Esophagus muscularis mucosa (tissue), 4 donors: Measurements from ENCODE around the gene UNC13C. TPM values are rescaled to one million over a fixed set of nuclear protein-coding genes. Genes with fewer than 3 reads are reported as not detected.

Experiments used
- DNase-seq: peaks from one replicate; pipeline ENCODE4 v3.0.0-alpha.2; 2017; ENCODE audit errors: extremely low spot score
- H3K27ac ChIP-seq, 4 donors: fragments of 200-600 bp; sonication (generic); replicated peaks in 1 of 4; 1 replicate in 3 of 4; 2 replicates in 1 of 4; pipeline ENCODE4 v1.5.1; 2016 to 2019; ENCODE audit warnings: mild to moderate bottlenecking in 1 of 4
- H3K27me3 ChIP-seq, 4 donors: fragments of 200-600 bp; sonication (generic); one replicate each; pipeline versions ENCODE4 v1.5.1 to v1.6.0; 2016 to 2019
- H3K36me3 ChIP-seq, 4 donors: fragments of 200-600 bp; sonication (generic); one replicate each; pipeline ENCODE4 v1.5.1; 2016 to 2019
- H3K4me1 ChIP-seq, 4 donors: fragments of 200-600 bp; sonication (generic); one replicate each; pipeline ENCODE4 v1.5.1; 2016 to 2019
- H3K4me3 ChIP-seq, 4 donors: fragments of 200-600 bp; sonication (generic); 1 replicate in 2 of 4; 2 replicates in 2 of 4; pipeline ENCODE4 v1.5.1; 2016 to 2019; ENCODE audit warnings: mild to moderate bottlenecking in 4 of 4, moderate library complexity in 1 of 4
- H3K9me3 ChIP-seq, 4 donors: fragments of 200-600 bp; sonication (generic); 1 replicate in 3 of 4; 2 replicates in 1 of 4; pipeline ENCODE4 v1.5.1; 2016 to 2019
- EP300 ChIP-seq: sonication (generic); formaldehyde crosslinking; IDR thresholded peaks from one replicate; pipeline ENCODE4 v1.6.1; 2017; ENCODE audit warnings: antibody characterized with exemption
- POLR2A ChIP-seq: fragments of 450-650 bp; IDR thresholded peaks from one replicate; pipeline ENCODE4 v1.6.1; 2017; ENCODE audit warnings: antibody characterized with exemption, moderate library complexity, mild to moderate bottlenecking, low read depth
- POLR2AphosphoS5 ChIP-seq, 2 donors: sonication (generic); formaldehyde crosslinking; IDR thresholded peaks; one replicate each; pipeline ENCODE4 v1.6.1; 2017; ENCODE audit warnings: antibody characterized with exemption in 2 of 2
- WGBS: methylation state at CpG from one replicate; pipeline ENCODE4 v1.1.5; 2018; 5-methylcytosine and 5-hydroxymethylcytosine counted together
- intact Hi-C: fragments of 100-400 bp; cut with DNase I; formaldehyde crosslinking; loops from one replicate; pipeline ENCODE4 v1.15.1; 2023
- total RNA-seq, 4 donors: library from RNA; depleted of rRNA; stranded (reverse); fragments of >200 nt; gene quantifications; one replicate each; pipeline versions ENCODE4 v1.1.0 to v1.2.1, GENCODE V29; 2016
- TF ChIP-seq, protein P1 (sequence below), 3 experiments: fragments of 200-600 bp in 2 of 3; fragments of 450-650 bp in 1 of 3; sonication (generic) in 2 of 3; IDR thresholded peaks; one replicate each; pipeline ENCODE4 v1.5.1; 2017 to 2019; ENCODE audit warnings: antibody characterized with exemption in 3 of 3, mild to moderate bottlenecking in 2 of 3, moderate library complexity in 1 of 3

Gene UNC13C
- total RNA-seq, 4 donors from 2014 or later, result 0.17 to 4.2 (median 0.59) TPM

DNA sequence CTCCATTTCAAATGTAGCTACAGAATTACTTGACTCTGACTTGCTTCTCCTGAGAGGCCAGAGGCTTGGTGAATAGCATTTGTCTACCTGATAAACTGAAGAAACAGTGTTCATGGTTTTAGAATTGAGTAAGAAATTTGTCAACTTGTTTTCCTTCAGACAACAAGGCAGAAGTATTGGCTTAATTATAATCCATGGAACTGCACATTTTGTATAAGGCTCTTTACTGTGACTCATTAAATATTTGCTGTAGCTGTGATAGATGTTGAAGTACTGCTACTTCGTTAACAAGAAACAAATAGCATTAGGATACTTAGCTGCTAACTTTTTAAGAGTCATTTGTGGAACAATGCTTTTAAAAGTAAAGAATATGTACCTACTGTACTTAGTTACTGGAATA, 4.6 kb downstream of the UNC13C start:
- H3K27ac ChIP-seq, result no peak overlapping the region
- H3K36me3 ChIP-seq, result no peaks in the 10 kb centered on the region
- H3K27me3 ChIP-seq, result no peaks in the 10 kb centered on the region
- H3K9me3 ChIP-seq, result no peaks in the 10 kb centered on the region
- WGBS, result 85% methylated on average over 1 of the region's 1 CpG
- H3K4me3 ChIP-seq, result no peak overlapping the region
- TF ChIP-seq POLR2A (no peak), POLR2AphosphoS5 (IDR thresholded peaks at IDR 0.05) (no peak), EP300 (no peak)
- TF ChIP-seq, protein P1, sequence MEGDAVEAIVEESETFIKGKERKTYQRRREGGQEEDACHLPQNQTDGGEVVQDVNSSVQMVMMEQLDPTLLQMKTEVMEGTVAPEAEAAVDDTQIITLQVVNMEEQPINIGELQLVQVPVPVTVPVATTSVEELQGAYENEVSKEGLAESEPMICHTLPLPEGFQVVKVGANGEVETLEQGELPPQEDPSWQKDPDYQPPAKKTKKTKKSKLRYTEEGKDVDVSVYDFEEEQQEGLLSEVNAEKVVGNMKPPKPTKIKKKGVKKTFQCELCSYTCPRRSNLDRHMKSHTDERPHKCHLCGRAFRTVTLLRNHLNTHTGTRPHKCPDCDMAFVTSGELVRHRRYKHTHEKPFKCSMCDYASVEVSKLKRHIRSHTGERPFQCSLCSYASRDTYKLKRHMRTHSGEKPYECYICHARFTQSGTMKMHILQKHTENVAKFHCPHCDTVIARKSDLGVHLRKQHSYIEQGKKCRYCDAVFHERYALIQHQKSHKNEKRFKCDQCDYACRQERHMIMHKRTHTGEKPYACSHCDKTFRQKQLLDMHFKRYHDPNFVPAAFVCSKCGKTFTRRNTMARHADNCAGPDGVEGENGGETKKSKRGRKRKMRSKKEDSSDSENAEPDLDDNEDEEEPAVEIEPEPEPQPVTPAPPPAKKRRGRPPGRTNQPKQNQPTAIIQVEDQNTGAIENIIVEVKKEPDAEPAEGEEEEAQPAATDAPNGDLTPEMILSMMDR (IDR thresholded peaks at IDR 0.05), result no peak
- no peak for DNase-seq
- peaks cover 0 to 15% (median 14%) of the 10 kb centered on the region in 4 donors for H3K4me1 ChIP-seq
- intact Hi-C loops, result no loop called here

DNA sequence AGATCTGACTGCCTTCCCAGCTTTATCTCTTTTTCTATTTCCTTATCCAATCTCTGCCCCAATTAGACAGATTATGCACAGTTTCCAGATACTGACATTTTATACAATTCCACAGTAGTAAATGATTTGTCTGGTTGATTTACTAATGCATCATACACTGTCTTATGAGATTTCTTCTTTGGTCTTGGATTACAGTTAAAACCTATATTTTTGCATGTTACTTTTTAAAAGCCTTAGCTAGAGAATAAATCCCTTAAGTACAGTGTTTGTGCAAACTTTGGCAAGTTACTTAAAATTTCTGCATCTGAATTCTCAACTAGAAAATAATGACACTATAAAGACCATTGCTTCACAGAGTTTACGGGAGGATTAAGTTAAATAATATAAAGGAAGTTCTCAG, 6.0 kb downstream of the UNC13C start:
- Histone ChIP-seq H3K9me3 (no peaks in the 10 kb centered on the region), H3K4me3 (no peak overlapping the region), H3K36me3 (no peaks in the 10 kb centered on the region), H3K27ac (no peak overlapping the region), H3K27me3 (no peaks in the 10 kb centered on the region), H3K4me1 (peaks cover 0 to 2% (median 1%) of the 10 kb centered on the region in 4 donors)
- 62% methylated on average over 1 of the region's 1 CpG for WGBS
- TF ChIP-seq EP300 (no peak), POLR2A (no peak), POLR2AphosphoS5 (IDR thresholded peaks at IDR 0.05) (no peak)
- TF ChIP-seq, protein P1 (IDR thresholded peaks at IDR 0.05), result no peak
- intact Hi-C loops, result no loop called here
- no peak for DNase-seq

DNA sequence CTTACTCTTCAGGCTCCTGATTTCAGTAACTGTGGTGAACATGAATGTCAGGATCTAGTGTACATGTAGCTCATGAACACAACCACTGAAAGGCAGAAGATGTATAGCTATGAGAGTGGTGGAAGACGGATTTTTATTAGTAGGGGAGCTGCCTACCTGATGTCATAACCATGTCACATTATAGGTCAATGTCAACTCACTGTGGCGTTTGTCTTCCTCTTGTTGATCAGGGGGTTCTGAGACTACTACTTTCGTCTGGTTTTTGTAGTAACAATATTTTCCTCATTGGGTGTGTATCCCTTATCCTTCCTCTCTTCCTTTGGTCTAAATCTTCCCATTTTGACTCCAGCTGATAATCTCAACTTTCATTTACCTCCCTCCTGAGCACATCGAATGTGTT, 7.3 kb downstream of the UNC13C start:
- 84% methylated on average over 4 of the region's 4 CpGs for WGBS
- no peak for DNase-seq
- no peak overlapping the region for H3K27ac ChIP-seq
- intact Hi-C loops, result no loop called here
- no peak overlapping the region for H3K4me3 ChIP-seq
- no peaks in the 10 kb centered on the region for H3K9me3 ChIP-seq
- no peaks in the 10 kb centered on the region for H3K36me3 ChIP-seq
- TF ChIP-seq POLR2AphosphoS5 (IDR thresholded peaks at IDR 0.05) (no peak), POLR2A (no peak)
- H3K4me1 ChIP-seq, result no peaks in the 10 kb centered on the region
- H3K27me3 ChIP-seq, result no peaks in the 10 kb centered on the region

DNA sequence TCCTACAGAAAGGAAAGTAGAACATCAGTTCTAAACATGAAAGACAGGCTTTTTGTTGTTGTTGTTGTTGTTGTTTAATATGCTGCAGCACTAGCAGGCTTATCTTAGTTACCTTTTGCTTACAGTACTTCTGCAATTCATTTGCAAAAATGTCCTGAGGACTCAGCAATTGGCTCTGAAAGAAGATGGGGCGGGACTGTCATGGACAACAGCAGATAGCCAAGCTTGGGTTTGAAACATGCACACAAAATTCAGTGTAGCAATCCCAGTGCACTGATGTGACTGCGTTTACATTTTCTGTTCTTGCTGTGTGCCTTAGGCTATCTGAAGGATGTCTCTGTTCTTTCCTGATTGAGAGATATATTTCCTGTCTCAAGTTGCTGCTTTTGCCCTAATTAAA, 9.2 kb downstream of the UNC13C start:
- DNase-seq, result no peak
- Histone ChIP-seq H3K4me1 (no peaks in the 10 kb centered on the region), H3K4me3 (no peak overlapping the region), H3K36me3 (no peaks in the 10 kb centered on the region), H3K9me3 (no peaks in the 10 kb centered on the region), H3K27ac (no peak overlapping the region), H3K27me3 (no peaks in the 10 kb centered on the region)
- intact Hi-C loops, result no loop called here
- WGBS, result 81% methylated on average over 2 of the region's 2 CpGs
- TF ChIP-seq, protein P1 (IDR thresholded peaks at IDR 0.05), result no peak
- TF ChIP-seq POLR2A (no peak), POLR2AphosphoS5 (IDR thresholded peaks at IDR 0.05) (no peak), EP300 (no peak)

DNA sequence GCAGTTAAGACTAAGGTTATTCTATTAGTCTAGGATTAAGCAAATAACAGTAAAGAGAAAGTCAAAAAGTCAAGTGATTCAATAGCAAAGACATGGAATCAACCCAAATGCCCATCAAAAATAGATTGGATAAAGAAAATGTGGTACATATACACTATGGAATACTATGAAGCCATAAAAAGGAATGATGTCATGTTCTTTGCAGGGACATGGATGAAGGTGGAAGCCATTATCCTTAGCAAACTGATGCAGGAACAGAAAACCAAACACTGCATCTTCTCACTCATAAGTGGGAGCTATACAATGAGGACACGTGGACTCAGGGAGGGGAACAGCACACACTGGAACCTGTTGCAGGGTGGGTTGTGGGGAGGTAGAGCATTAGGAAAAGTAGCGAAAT, 29.0 kb downstream of the UNC13C start:
- no peaks in the 10 kb centered on the region for H3K27me3 ChIP-seq
- intact Hi-C loops, result no loop called here
- no peaks in the 10 kb centered on the region for H3K9me3 ChIP-seq
- no peaks in the 10 kb centered on the region for H3K36me3 ChIP-seq
- H3K4me3 ChIP-seq, result no peak overlapping the region
- no peaks in the 10 kb centered on the region for H3K4me1 ChIP-seq
- WGBS, result 89% methylated on average over 2 of the region's 2 CpGs
- no peak overlapping the region for H3K27ac ChIP-seq
- no peak for DNase-seq
- TF ChIP-seq, protein P1 (IDR thresholded peaks at IDR 0.05), result no peak
- TF ChIP-seq EP300, result no peak
- TF ChIP-seq POLR2A, result no peak
- TF ChIP-seq POLR2AphosphoS5 (IDR thresholded peaks at IDR 0.05), result no peak
